Colonic mucosa (tissue), 4 donors: ENCODE data around the gene ADRB1. TPM values are rescaled to one million over a fixed set of nuclear protein-coding genes. Genes with fewer than 3 reads are reported as not detected.

Experiments used
- DNase-seq: peaks from one replicate; pipeline ENCODE4 v3.0.0-alpha.2; 2020
- H3K27ac ChIP-seq: fragments of 200-600 bp; one replicate; pipeline ENCODE4 v1.8.0; 2021
- H3K27me3 ChIP-seq: fragments of 200-600 bp; one replicate; pipeline ENCODE4 v1.8.0; 2021
- H3K36me3 ChIP-seq: fragments of 200-600 bp; one replicate; pipeline ENCODE4 v1.8.0; 2021
- H3K4me1 ChIP-seq: fragments of 200-600 bp; one replicate; pipeline ENCODE4 v1.8.0; 2021; ENCODE audit warnings: mild to moderate bottlenecking
- H3K4me3 ChIP-seq: fragments of 200-600 bp; one replicate; pipeline ENCODE4 v1.8.0; 2021
- H3K9ac ChIP-seq, 2 donors: one replicate each; pipeline ENCODE4 v1.7.0; 2013; ENCODE audit warnings: control low read depth in 2 of 2, low read depth in 2 of 2, low read length in 2 of 2
- H3K9me3 ChIP-seq: fragments of 200-600 bp; one replicate; pipeline ENCODE4 v1.8.0; 2021
- CTCF ChIP-seq: fragments of 200-600 bp; IDR thresholded peaks from one replicate; pipeline ENCODE4 v1.8.0; 2022; ENCODE audit warnings: antibody characterized with exemption, mild to moderate bottlenecking
- intact Hi-C: fragments of 100-400 bp; cut with DNase I; formaldehyde crosslinking; loops from one replicate; pipeline ENCODE4 v1.14.1; 2022
- total RNA-seq, 2 donors: library from RNA; stranded (reverse); fragmentation: NEBNext Ultra II Directional in 1 of 2; extraction: Animal tissue kit (Norgen Biotek cat#: 25700) in 1 of 2; gene quantifications; one replicate each; pipeline ENCODE4 v1.2.1, GENCODE V29; 2021
- donor health status: healthy.
- donor health status: DM: no; HTN: no; CAD: no.
- donor health status: DM: no; HTN: no; CAD: no.

ADRB1 gene
- total RNA-seq, 2 donors from 2014 or later = 0.59 to 0.85 TPM

DNA sequence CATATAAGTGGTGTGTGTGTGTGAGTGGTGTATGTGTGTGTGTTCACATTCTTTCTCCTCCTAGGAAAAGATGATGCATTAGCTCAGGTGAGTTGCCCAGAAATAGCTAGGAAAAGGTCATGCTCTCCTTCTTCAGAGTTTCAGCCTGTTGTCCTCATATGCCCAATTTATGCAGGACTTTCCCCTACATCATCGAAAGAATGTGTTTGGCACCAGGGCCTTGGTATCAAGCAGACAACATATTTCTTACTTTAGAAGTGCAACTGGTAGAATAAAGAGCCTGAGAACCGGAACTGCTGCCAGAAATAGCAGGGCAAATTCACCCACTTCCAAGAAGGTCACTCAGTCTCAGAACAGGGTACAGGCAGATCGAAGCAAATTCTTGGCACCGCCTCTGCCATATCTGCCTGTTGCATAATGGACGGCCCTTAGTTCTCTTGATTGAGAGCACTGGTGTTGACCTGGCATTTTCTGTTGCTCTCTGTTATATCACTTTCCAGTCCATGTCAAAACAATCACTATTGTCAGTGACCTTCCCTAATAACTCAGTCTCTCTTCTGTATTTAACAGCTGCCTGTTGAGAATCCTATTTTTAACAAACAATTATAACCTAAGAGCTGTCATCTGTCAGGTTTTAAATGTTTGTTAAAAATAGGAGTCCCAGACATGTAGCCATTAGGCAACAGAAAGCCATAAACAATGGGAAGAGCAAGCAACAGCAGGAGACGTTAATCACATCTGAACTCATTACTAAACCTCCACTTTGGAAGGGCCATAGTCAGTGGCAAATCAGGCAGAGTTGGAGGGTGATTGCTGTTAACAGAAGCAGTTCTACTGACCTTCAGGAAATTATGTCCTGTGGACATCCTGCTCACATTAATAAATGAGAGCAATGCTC is 20.7 kb downstream of the ADRB1 start:
- H3K9ac ChIP-seq = no peak overlapping the region
- no peaks in the 10 kb centered on the region for H3K4me1 ChIP-seq
- H3K4me3 ChIP-seq = no peak overlapping the region
- no peak overlapping the region for H3K27ac ChIP-seq
- TF ChIP-seq CTCF = no peak
- no peaks in the 10 kb centered on the region for H3K9me3 ChIP-seq
- intact Hi-C loops = no loop called here
- DNase-seq = no peak
- no peaks in the 10 kb centered on the region for H3K36me3 ChIP-seq
- no peaks in the 10 kb centered on the region for H3K27me3 ChIP-seq

DNA sequence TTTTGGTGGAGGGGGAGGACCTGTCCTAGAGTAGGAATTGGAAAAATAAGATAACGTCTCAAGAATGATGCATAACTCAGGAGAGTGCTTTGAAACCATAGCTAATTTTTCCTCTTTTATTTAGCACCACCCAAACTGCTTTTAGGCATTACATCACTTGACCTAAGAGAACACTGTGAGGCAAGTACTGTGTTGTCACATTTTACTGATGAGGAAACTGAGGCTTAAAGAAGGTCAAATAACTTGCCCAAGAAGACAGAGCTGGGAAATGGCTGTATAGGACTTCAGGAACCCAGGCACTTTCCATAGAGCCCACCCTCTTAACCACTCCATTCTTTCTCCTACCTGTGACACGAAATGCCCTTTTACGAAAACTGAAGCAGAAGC is 21.4 kb downstream of the ADRB1 start:
- Histone ChIP-seq H3K9ac (no peak overlapping the region), H3K4me1 (no peaks in the 10 kb centered on the region), H3K36me3 (no peaks in the 10 kb centered on the region), H3K4me3 (no peak overlapping the region), H3K27me3 (no peaks in the 10 kb centered on the region), H3K9me3 (no peaks in the 10 kb centered on the region), H3K27ac (no peak overlapping the region)
- TF ChIP-seq CTCF = no peak
- no peak for DNase-seq
- intact Hi-C loops = no loop called here

GRCh38 chr10:114068054-114068707 is 24.5 kb downstream of the ADRB1 start:
- Histone ChIP-seq H3K9me3 (no peaks in the 10 kb centered on the region), H3K27ac (no peak overlapping the region), H3K4me3 (no peak overlapping the region), H3K27me3 (no peaks in the 10 kb centered on the region), H3K9ac (no peak overlapping the region), H3K36me3 (no peaks in the 10 kb centered on the region), H3K4me1 (no peaks in the 10 kb centered on the region)
- intact Hi-C loops = no loop called here
- no peak for DNase-seq
- no peak for TF ChIP-seq CTCF

DNA sequence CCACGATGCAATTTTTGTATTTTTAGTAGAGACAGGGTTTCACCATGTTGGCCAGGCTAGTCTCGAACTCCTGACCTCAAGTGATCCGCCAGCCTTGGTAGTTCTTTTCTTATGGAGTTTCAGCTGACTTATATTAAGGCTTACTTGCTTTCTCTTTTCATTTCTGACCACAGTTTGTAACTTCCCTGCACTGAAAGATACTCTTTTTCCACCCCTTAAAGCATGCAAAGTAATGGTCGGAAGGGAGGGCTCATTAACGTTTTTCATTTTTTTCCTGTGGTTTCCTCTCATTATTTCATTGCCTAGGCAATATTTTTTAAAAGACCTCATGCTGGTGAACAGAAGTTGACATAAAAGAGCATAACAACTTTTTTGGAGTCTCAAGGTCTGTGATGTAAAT is 27.0 kb downstream of the ADRB1 start:
- intact Hi-C loops = no loop called here
- no peak for DNase-seq
- H3K27ac ChIP-seq = no peak overlapping the region
- no peaks in the 10 kb centered on the region for H3K27me3 ChIP-seq
- no peaks in the 10 kb centered on the region for H3K4me1 ChIP-seq
- H3K36me3 ChIP-seq = no peaks in the 10 kb centered on the region
- no peaks in the 10 kb centered on the region for H3K9me3 ChIP-seq
- H3K4me3 ChIP-seq = no peak overlapping the region
- no peak for TF ChIP-seq CTCF
- H3K9ac ChIP-seq = no peak overlapping the region

DNA sequence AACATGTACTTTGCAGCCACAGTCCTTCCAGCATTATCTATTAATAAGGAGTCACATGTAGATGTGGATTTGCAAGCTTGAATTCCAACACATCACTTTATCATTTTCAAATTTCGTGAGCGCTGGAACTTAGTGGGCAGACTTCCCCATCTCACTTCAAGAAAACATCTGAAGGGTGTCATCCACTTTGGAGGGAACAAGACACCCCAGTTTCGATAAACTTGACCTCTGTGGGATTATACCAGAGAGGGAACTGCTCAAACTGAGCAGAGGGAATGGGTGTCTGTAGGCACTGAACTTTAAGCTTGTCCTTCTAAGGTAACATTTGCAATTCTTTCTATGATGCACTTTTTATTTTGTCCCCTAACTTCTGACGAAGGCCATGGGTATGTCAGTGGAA is 27.5 kb downstream of the ADRB1 start:
- no peak for DNase-seq
- no peak for TF ChIP-seq CTCF
- Histone ChIP-seq H3K27me3 (no peaks in the 10 kb centered on the region), H3K9ac (no peak overlapping the region), H3K4me3 (no peak overlapping the region), H3K27ac (no peak overlapping the region), H3K36me3 (no peaks in the 10 kb centered on the region), H3K9me3 (no peaks in the 10 kb centered on the region), H3K4me1 (no peaks in the 10 kb centered on the region)
- intact Hi-C loops = no loop called here
